Measurements from ENCODE around the gene GLUD1.
"Not testable (repeated sequence)": the region's sequence is repeated elsewhere in the genome, so short reads cannot be mapped to it uniquely, and the experiment has no call there.

The GLUD1 gene

DNA sequence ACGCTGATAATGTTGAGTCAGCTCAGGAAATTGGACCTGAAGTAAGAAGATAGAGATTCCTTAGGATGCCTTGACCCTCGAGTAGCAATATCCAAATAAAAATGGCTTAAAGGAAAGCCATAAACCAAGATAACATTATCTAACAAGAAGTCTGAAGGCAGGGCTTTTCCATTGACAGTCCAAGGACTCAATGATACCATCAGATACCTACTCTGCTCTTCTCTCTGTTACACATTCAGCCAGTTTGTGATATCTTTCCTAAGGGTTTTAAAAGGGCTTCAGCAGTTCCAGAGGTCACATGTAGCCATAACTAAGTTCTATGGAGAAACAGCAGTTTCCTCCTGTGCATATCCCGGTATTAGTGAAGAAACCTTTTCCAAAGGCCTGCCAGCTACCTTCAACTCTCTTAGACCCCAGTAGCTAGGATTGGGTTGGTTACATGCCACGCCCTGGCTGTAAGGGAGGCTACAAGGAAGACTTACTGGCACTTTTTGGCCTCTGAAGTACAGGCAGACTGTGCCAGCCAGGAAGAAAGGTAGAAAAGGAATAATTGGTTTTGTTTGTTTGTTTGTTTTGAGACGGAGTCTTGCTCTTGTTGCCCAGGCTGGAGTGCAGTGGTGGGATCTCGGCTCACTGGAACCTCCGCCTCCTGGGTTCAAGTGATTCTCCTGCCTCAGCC is 10.9 kb upstream of the GLUD1 start (continued):
- TF ChIP-seq ZFP41 (tag by site-specific recombination; IDR thresholded peaks at IDR 0.05; ENCODE audit: borderline replicate concordance), result no peak

DNA sequence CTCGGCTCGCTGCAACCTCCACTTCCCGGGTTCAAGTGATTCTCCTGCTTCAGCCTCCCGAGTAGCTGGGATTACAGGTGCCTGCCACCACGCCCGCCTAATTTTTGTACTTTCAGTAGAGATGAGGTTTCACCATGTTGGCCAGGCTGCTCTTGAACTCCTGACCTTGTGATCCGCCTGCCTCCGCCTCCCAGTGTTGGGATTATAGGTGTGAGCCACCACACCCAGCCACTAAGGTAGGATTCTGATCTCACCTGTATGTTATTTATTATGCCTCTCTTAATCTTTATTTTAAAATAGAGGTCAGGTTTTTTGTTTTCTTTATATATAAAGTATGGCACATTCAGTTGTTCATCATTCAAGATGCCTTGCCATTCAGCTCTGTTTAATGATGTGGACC is 10.1 kb upstream of the GLUD1 start:
- peaks cover 41 to 51% of the 10 kb centered on the region in 2 experiments for H3K36me3 ChIP-seq (ENCODE audit: control insufficient read depth in 2 of 2, insufficient read depth in 1 of 2, low read length in 2 of 2)
- CTCF ChIA-PET, result interaction anchor here (0.7 kb wide), 1 partner anchor 611 kb away, joined by 7 read pairs; no protein-coding TSS in a partner anchor
- POLR2A ChIA-PET, result not testable (repeated sequence)

DNA sequence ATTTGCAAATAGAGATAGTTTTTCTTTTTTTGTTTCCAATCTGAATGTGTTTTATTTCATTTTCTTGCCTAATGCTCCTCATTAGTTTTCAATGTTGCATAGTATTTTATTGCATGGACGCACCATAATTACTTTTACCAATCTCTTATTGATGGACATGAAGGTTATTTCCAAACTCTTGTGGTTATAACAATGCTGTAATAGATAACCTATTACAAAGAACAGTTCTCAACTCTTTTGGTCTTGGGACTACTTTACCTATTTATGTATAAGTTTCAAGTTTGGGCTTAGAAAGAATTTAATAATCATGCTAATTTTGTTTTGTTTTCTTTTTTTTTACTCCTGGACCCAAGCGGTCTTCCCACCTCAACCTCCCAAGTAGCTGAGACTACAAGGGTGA is 7.4 kb upstream of the GLUD1 start:
- TF ChIP-seq ZNF155 (tag by site-specific recombination; IDR thresholded peaks at IDR 0.05), result no peak
- TF ChIP-seq ZNF433 (tag by site-specific recombination; IDR thresholded peaks at IDR 0.05; ENCODE audit: low read depth), result no peak
- TF ChIP-seq, protein P1, sequence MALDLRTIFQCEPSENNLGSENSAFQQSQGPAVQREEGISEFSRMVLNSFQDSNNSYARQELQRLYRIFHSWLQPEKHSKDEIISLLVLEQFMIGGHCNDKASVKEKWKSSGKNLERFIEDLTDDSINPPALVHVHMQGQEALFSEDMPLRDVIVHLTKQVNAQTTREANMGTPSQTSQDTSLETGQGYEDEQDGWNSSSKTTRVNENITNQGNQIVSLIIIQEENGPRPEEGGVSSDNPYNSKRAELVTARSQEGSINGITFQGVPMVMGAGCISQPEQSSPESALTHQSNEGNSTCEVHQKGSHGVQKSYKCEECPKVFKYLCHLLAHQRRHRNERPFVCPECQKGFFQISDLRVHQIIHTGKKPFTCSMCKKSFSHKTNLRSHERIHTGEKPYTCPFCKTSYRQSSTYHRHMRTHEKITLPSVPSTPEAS (tag by site-specific recombination; IDR thresholded peaks at IDR 0.05), result no peak
- TF ChIP-seq, protein P2, sequence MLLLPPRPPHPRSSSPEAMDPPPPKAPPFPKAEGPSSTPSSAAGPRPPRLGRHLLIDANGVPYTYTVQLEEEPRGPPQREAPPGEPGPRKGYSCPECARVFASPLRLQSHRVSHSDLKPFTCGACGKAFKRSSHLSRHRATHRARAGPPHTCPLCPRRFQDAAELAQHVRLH (tag by site-specific recombination; IDR thresholded peaks at IDR 0.05), result no peak
- TF ChIP-seq ZNF555 (tag by site-specific recombination; conservative IDR thresholded peaks at IDR 0.05), result no peak
- no peak for TF ChIP-seq ZNF521 (tag by site-specific recombination; IDR thresholded peaks at IDR 0.05)
- TF ChIP-seq ZNF670 (tag by site-specific recombination; IDR thresholded peaks at IDR 0.05; ENCODE audit: low read depth), result no peak
- no peak for TF ChIP-seq KLF9 (tag by site-specific recombination; IDR thresholded peaks at IDR 0.05; ENCODE audit: low read depth)
- TF ChIP-seq OSR2 (tag by site-specific recombination; IDR thresholded peaks at IDR 0.05), result no peak
- no peak for TF ChIP-seq HOXA7 (CRISPR knock-in tag; IDR thresholded peaks at IDR 0.05; ENCODE audit: borderline replicate concordance)
- TF ChIP-seq ZNF654 (tag by site-specific recombination; IDR thresholded peaks at IDR 0.05; ENCODE audit: low read depth), result no peak
- TF ChIP-seq, protein P3, sequence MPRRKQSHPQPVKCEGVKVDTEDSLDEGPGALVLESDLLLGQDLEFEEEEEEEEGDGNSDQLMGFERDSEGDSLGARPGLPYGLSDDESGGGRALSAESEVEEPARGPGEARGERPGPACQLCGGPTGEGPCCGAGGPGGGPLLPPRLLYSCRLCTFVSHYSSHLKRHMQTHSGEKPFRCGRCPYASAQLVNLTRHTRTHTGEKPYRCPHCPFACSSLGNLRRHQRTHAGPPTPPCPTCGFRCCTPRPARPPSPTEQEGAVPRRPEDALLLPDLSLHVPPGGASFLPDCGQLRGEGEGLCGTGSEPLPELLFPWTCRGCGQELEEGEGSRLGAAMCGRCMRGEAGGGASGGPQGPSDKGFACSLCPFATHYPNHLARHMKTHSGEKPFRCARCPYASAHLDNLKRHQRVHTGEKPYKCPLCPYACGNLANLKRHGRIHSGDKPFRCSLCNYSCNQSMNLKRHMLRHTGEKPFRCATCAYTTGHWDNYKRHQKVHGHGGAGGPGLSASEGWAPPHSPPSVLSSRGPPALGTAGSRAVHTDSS (tag by site-specific recombination; IDR thresholded peaks at IDR 0.05), result no peak
- no peak for TF ChIP-seq ZNF530 (tag by site-specific recombination; IDR thresholded peaks at IDR 0.05; ENCODE audit: low read depth)

More for the DNA sequence above, 10.1 kb upstream of the GLUD1 start:
- not testable (repeated sequence) for H3K4me1 ChIP-seq (ENCODE audit: control insufficient read depth, insufficient read depth, low read length); H3K9me3 ChIP-seq (ENCODE audit: control insufficient read depth, insufficient read depth, low read depth, low read length); H3K27ac ChIP-seq (ENCODE audit: extremely low read depth, low read depth, low read length); H3K4me3 ChIP-seq (ENCODE audit: low read depth, low read length)

DNA sequence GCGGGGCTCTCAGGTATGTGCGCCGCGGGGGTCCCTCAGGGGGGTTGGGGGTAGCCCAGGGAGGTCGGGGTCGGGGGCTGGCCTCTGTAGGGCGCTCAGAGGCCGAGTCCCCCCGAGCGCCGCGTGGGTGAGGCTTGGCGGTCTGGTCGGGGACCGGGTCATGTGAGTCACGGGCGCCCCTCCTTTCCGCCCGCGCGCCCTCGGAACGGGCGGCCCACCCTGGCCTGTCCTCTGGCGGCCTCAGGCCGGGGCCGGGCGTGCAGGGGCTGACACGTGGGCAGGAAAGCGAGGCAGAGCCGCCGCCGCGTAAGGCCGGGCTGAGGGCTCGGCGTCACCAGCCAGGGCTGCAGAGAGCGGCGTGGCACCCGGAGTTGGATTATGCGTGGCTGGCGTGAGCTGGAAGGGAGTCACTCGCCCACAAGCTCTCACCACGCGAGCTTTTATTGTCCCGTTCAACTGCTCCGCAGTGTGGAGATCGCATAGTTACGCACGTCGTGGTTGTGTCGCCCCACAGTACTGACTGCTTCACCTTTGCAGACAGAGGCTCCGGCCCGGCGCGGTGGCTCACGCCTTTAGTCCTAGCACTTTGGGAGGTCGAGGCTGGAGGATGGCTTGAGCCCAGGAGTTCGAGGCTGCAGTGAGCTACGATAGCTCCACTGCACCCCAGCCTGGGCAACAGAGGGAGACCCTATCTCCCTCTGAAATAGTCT is 748 bp upstream of the GLUD1 start:
- Histone ChIP-seq H3K27ac (ENCODE audit: extremely low read depth, low read depth, low read length) (peak overlapping the region; percentile 77), H3K36me3 (ENCODE audit: control insufficient read depth in 2 of 2, insufficient read depth in 1 of 2, low read length in 2 of 2) (peaks cover 13 to 27% of the 10 kb centered on the region in 2 experiments), H3K9me3 (ENCODE audit: control insufficient read depth, insufficient read depth, low read depth, low read length) (no peaks in the 10 kb centered on the region), H3K4me1 (ENCODE audit: control insufficient read depth, insufficient read depth, low read length) (peaks cover 10% of the 10 kb centered on the region; the same call in 1 of the 2 replicates), H3K4me3 (ENCODE audit: low read depth, low read length) (peak overlapping the region; percentile 72)
- CTCF ChIA-PET, result interaction anchor here (0.7 kb wide), 1 partner anchor 126 kb away, joined by 4 read pairs; no protein-coding TSS in a partner anchor
- POLR2A ChIA-PET, result no interaction called here
- TF ChIP-seq ZNF24 (tag by site-specific recombination; IDR thresholded peaks at IDR 0.05) (no peak), ZBTB20 (tag by site-specific recombination; IDR thresholded peaks at IDR 0.05) (peak; percentile 71; the same call in 1 of the 2 replicates), ZFP37 (tag by site-specific recombination; IDR thresholded peaks at IDR 0.05) (peak; percentile 75), ZNF624 (tag by site-specific recombination; IDR thresholded peaks at IDR 0.05) (no peak), ZNF785 (tag by site-specific recombination; IDR thresholded peaks at IDR 0.05) (peak; percentile 73; the same call in 1 of the 2 replicates), ZNF701 (tag by site-specific recombination; IDR thresholded peaks at IDR 0.05) (no peak), KLF1 (tag by site-specific recombination; IDR thresholded peaks at IDR 0.05) (peak; percentile 90), TCF7L2 (IDR thresholded peaks at IDR 0.05; ENCODE audit: borderline replicate concordance, low read depth, low read length) (no peak)
- TF ChIP-seq, protein P4, sequence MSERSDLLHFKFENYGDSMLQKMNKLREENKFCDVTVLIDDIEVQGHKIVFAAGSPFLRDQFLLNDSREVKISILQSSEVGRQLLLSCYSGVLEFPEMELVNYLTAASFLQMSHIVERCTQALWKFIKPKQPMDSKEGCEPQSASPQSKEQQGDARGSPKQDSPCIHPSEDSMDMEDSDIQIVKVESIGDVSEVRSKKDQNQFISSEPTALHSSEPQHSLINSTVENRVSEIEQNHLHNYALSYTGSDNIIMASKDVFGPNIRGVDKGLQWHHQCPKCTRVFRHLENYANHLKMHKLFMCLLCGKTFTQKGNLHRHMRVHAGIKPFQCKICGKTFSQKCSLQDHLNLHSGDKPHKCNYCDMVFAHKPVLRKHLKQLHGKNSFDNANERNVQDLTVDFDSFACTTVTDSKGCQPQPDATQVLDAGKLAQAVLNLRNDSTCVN (tag by site-specific recombination; optimal IDR thresholded peaks at IDR 0.05), result peak; percentile 82

More for the DNA sequence above, 7.4 kb upstream of the GLUD1 start:
- CTCF ChIA-PET, result no interaction called here
- POLR2A ChIA-PET, result no interaction called here
- Histone ChIP-seq H3K27ac (ENCODE audit: extremely low read depth, low read depth, low read length) (no peak overlapping the region), H3K4me3 (ENCODE audit: low read depth, low read length) (no peak overlapping the region), H3K4me1 (ENCODE audit: control insufficient read depth, insufficient read depth, low read length) (no peaks in the 10 kb centered on the region), H3K9me3 (ENCODE audit: control insufficient read depth, insufficient read depth, low read depth, low read length) (no peaks in the 10 kb centered on the region), H3K36me3 (ENCODE audit: control insufficient read depth in 2 of 2, insufficient read depth in 1 of 2, low read length in 2 of 2) (peaks cover 43 to 53% of the 10 kb centered on the region in 2 experiments)
